ENCODE data around the gene GALK1. TPM values are rescaled to one million over a fixed set of nuclear protein-coding genes. Genes with fewer than 3 reads are reported as not detected.

Gene GALK1
- total and polyA plus RNA-seq, 9 of the 15 experiments (the other 6 are each of a cell fraction or from before 2014, with no cell fraction given): 0.45 to 51.6 (median 17.4) TPM

DNA sequence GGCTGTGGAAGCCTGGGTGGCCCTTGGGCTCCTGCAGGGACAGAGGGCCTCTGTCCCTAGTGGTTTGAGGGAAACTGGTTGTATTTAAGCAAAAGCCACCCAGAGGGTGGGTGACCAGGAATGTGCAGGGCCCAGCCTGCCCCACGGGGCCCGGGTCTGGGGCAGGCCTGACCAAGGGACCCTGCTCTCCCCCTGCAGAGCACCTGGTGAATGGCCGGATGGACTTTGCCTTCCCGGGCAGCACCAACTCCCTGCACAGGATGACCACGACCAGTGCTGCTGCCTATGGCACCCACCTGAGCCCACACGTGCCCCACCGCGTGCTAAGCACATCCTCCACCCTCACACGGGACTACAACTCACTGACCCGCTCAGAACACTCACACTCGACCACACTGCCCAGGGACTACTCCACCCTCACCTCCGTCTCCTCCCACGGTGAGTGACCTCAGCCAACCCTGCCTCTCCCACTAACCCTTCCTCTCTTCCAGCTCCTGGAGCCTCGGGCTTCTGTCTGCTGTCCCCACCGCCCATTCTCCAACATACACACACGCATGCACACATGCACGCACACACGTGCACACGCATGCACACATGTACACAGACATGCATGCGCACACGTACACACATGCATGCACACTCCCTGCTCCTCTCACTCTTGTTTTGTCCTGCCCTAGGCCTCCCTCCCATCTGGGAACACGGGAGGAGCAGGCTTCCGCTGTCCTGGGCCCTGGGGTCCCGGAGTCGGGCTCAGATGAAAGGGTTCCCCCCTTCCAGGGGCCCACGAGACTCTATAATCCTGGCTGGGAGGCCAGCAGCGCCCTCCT, 10.4 kb downstream of the GALK1 start:
- no TSS peak for BruUV-seq (replicated peaks)
- peak; percentile 71 for FAIRE-seq
- ChIA-PET CTCF (ENCODE audit: low intra/inter-chr PET ratio) (no interaction called here), POLR2A (interaction anchor here (0.6 to 14.7 kb wide), 7 partner anchors 9 to 516 kb away, joined by 3 to 464 read pairs (median 6); partner anchors contain the start of gene GALK1)
- Histone ChIP-seq H3K36me3 (ENCODE audit: control insufficient read depth, insufficient read depth, low read length) (no peaks in the 10 kb centered on the region), H4K20me1 (replicated peaks; ENCODE audit: control insufficient read depth, insufficient read depth, low read length) (no peaks in the 10 kb centered on the region; the same call in 1 of the 2 replicates), H3K27me3 (ENCODE audit: control insufficient read depth in 2 of 2, insufficient read depth in 2 of 2, low read length in 2 of 2) (no peaks in the 10 kb centered on the region), H3K9me1 (ENCODE audit: control insufficient read depth, insufficient read depth, low read length) (no peaks in the 10 kb centered on the region), H3K79me2 (ENCODE audit: control insufficient read depth, insufficient read depth, low read length) (no peaks in the 10 kb centered on the region), H3K9ac (ENCODE audit: insufficient read depth in 1 of 2, low read depth in 2 of 2, low read length in 2 of 2) (peak overlapping the region; percentile 59 to 91), H3K27ac (ENCODE audit: extremely low read depth, low read depth, low read length) (peak overlapping the region; percentile 76), H3K4me1 (replicated peaks in 1 of 2; ENCODE audit: control insufficient read depth in 2 of 2, insufficient read depth in 2 of 2, low read length in 2 of 2) (peaks cover 13 to 80% of the 10 kb centered on the region in 2 experiments), H3K4me3 (no peak overlapping the region), H3K4me2 (ENCODE audit: insufficient read depth, low read length) (peak overlapping the region; percentile 61), H2AFZ (ENCODE audit: low read depth, low read length) (peak overlapping the region; percentile 97), H3K9me3 (replicated peaks; ENCODE audit: control insufficient read depth, insufficient read depth, low read depth, low read length) (no peaks in the 10 kb centered on the region)
- in situ Hi-C loops (cut with MboI): no loop called here
- intact Hi-C loops (cut with micrococcal nuclease): loop anchor here (5.0 to 10.0 kb wide), 2 partner anchors 237 to 250 kb away; partner anchors contain the start of genes CASKIN2, CDK3 and TSEN54
- DNase-seq (ENCODE audit: extremely low read depth in 1 of 4, low spot score in 3 of 4): peak; percentile 61 to 70 (median 64)
- WGBS (ENCODE audit: insufficient coverage, low coverage, missing lambda C conversion rate): 46% methylated on average over 21 of the region's 27 CpGs
- peak; percentile 23 for ATAC-seq
- TF ChIP-seq, protein P1, sequence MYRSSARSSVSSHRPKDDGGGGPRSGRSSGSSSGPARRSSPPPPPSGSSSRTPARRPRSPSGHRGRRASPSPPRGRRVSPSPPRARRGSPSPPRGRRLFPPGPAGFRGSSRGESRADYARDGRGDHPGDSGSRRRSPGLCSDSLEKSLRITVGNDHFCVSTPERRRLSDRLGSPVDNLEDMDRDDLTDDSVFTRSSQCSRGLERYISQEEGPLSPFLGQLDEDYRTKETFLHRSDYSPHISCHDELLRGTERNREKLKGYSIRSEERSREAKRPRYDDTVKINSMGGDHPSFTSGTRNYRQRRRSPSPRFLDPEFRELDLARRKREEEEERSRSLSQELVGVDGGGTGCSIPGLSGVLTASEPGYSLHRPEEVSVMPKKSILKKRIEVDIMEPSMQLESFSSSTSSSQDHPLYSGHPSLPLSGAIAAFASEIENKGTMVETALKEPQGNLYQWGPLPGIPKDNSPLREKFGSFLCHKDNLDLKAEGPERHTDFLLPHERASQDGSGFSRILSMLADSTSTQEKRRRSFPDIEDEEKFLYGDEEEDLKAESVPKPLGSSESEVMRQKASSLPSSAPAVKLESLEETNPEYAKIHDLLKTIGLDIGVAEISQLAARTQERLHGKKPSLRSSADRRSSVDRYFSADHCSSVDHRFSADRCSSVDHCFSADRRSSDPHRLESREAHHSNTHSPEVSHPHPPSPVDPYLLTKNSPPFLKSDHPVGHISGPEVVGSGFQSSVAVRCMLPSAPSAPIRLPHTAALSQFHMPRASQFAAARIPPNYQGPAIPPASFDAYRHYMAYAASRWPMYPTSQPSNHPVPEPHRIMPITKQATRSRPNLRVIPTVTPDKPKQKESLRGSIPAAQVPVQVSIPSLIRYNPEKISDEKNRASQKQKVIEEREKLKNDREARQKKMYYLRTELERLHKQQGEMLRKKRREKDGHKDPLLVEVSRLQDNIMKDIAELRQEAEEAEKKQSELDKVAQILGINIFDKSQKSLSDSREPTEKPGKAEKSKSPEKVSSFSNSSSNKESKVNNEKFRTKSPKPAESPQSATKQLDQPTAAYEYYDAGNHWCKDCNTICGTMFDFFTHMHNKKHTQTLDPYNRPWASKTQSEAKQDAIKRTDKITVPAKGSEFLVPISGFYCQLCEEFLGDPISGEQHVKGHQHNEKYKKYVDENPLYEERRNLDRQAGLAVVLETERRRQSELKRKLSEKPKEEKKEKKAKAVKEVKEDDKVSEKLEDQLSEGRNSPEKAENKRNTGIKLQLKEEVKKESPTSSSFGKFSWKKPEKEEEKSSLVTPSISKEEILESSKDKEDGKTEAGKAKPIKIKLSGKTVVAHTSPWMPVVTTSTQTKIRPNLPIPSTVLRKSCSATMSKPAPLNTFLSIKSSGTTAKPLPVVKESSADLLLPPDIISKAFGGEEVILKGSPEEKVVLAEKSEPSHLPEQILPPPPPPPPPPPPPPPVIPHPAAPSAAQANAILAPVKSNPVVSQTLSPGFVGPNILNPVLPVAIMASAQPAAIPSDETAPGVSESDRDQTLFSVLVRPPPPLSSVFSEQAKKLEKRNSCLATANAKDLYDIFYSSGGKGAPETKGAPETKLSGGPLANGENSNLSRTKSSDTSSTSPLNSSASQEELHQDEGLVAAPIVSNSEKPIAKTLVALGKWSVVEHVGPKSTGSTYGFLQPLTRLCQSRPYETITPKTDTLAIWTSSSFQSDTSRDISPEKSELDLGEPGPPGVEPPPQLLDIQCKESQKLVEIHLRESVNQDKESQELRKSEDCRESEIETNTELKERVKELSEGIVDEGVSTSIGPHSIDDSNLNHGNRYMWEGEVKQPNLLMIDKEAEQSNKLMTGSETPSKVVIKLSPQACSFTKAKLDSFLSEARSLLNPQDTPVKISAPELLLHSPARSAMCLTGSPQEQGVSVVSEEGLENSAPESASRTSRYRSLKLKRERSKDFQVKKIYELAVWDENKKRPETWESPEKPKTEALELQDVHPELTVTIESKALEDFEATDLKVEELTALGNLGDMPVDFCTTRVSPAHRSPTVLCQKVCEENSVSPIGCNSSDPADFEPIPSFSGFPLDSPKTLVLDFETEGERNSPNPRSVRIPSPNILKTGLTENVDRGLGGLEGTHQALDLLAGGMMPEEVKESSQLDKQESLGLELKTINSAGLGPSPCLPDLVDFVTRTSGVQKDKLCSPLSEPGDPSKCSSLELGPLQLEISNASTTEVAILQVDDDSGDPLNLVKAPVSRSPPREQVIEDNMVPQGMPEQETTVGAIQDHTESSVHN (IDR thresholded peaks at IDR 0.05; ENCODE audit: borderline replicate concordance in 1 of 2, low read depth in 1 of 2): no peak
- TF ChIP-seq SMAD2 (IDR thresholded peaks at IDR 0.05; ENCODE audit: low read depth, low read length) (no peak), ZBTB7A (IDR thresholded peaks at IDR 0.05; ENCODE audit: borderline replicate concordance, control insufficient read depth, low read depth, low read length) (peak; percentile 27; the same call in 1 of the 2 replicates), NR1H2 (CRISPR knock-in tag; IDR thresholded peaks at IDR 0.05) (no peak), JUND (IDR thresholded peaks at IDR 0.05; ENCODE audit: borderline replicate concordance, low read depth, low read length) (peak; percentile 30; the same call in 1 of the 2 replicates), JUND (tag; IDR thresholded peaks at IDR 0.05; ENCODE audit: borderline replicate concordance, low read depth, low read length) (peak; percentile 47; the same call in 1 of the 3 replicates), PHF20 (IDR thresholded peaks at IDR 0.05; ENCODE audit: partially characterized antibody) (peak; percentile 72)

All from K562 (cell line).